ENCODE data around the gene EPAS1. TPM values are rescaled to one million over a fixed set of nuclear protein-coding genes. Genes with fewer than 3 reads are reported as not detected.

The EPAS1 gene
- total RNA-seq, 1 donor from 2014 or later = 280 TPM

DNA sequence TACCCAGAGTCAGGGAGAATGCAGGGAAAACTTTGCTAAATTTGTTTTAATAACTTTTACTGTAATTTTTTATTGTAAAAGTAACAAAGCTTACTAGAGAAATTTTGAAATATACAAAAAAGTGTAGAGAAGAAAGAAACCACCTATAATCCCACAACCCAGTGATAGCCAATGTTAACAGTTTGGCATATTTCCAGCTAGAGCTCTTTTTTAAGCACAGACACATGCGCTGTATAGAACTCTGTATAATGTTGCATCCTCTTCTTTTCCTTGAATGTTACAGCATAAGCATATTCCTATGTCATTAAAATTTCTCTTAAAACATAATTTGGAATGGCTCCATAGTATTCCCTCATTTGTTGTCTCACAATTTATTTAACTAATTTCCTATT is 37.4 kb upstream of the EPAS1 start:
- H3K4me3 Mint-ChIP-seq (ENCODE audit: unreplicated experiment) = no peak overlapping the region

DNA sequence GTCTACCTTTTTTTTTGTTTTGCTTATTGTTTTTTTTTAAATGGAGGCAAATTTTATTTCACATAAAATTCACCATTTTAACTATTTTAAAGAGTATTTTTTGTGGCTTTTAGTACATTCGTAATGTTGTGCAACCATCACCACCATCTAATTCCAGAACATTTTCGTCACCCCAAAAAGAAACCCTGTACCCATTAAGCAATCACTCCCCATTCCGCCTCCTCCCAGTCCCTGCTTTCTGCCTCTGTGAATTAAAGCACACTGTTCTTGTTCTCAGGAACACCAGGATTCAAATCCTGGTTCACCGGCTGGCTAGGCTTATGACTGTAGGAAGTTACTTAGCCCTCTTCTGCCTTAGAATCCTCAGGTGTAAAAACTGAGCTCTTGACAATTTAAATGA is 36.9 kb upstream of the EPAS1 start:
- peaks cover 4% of the 10 kb centered on the region for H3K4me1 Mint-ChIP-seq (ENCODE audit: unreplicated experiment)
- no peak overlapping the region for H3K27ac Mint-ChIP-seq (ENCODE audit: unreplicated experiment)
- no peak overlapping the region for H3K4me3 Mint-ChIP-seq (ENCODE audit: unreplicated experiment)
- no peak for DNase-seq (ENCODE audit: low spot score)
- TF ChIP-seq, protein P1, sequence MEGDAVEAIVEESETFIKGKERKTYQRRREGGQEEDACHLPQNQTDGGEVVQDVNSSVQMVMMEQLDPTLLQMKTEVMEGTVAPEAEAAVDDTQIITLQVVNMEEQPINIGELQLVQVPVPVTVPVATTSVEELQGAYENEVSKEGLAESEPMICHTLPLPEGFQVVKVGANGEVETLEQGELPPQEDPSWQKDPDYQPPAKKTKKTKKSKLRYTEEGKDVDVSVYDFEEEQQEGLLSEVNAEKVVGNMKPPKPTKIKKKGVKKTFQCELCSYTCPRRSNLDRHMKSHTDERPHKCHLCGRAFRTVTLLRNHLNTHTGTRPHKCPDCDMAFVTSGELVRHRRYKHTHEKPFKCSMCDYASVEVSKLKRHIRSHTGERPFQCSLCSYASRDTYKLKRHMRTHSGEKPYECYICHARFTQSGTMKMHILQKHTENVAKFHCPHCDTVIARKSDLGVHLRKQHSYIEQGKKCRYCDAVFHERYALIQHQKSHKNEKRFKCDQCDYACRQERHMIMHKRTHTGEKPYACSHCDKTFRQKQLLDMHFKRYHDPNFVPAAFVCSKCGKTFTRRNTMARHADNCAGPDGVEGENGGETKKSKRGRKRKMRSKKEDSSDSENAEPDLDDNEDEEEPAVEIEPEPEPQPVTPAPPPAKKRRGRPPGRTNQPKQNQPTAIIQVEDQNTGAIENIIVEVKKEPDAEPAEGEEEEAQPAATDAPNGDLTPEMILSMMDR (IDR thresholded peaks at IDR 0.05; ENCODE audit: unreplicated experiment) = no peak
- H3K27me3 Mint-ChIP-seq (ENCODE audit: unreplicated experiment) = no peaks in the 10 kb centered on the region
- H3K9me3 Mint-ChIP-seq (ENCODE audit: unreplicated experiment) = no peaks in the 10 kb centered on the region
- H3K36me3 Mint-ChIP-seq (ENCODE audit: low read depth, unreplicated experiment) = no peaks in the 10 kb centered on the region

More for the DNA sequence above, 37.4 kb upstream of the EPAS1 start:
- Mint-ChIP-seq H3K27ac (ENCODE audit: unreplicated experiment) (no peak overlapping the region), H3K9me3 (ENCODE audit: unreplicated experiment) (no peaks in the 10 kb centered on the region), H3K27me3 (ENCODE audit: unreplicated experiment) (no peaks in the 10 kb centered on the region), H3K4me1 (ENCODE audit: unreplicated experiment) (peaks cover 4% of the 10 kb centered on the region), H3K36me3 (ENCODE audit: low read depth, unreplicated experiment) (no peaks in the 10 kb centered on the region)
- no peak for DNase-seq (ENCODE audit: low spot score)
- TF ChIP-seq, protein P1 (IDR thresholded peaks at IDR 0.05; ENCODE audit: unreplicated experiment) = no peak

DNA sequence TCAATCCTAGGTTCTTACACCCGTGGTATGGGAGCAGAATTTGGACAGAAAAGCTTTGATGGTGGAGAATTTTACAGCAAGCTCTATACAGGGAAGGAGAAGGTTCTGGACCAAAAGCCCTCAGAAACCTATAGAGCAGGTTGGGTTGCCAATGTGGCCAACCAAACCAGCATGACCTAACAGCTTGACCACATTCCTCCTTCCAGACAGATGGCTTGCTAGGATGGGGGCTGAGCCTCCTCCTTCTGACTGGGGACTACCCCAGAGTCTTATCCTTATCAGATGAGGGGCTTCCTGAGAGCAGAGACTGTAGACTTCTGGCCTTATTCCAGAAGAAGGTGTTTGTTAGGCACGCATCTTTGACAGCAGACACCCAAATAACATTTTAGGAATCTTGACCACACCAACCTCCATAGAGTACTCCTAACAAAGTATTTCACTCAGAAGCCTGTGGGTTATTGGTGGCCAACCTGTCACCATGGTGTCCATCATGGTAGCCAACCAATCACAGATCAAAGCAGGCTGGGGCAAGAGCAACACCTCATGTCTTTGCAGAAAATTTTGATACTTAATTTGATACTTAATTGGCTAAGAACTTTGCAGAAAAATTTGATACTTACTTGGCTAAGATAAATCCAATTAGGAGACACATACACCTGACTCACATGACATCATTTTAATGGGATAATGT is 34.8 kb upstream of the EPAS1 start:
- Mint-ChIP-seq H3K4me3 (ENCODE audit: unreplicated experiment) (no peak overlapping the region), H3K27me3 (ENCODE audit: unreplicated experiment) (no peaks in the 10 kb centered on the region), H3K4me1 (ENCODE audit: unreplicated experiment) (peaks cover 4% of the 10 kb centered on the region), H3K9me3 (ENCODE audit: unreplicated experiment) (no peaks in the 10 kb centered on the region), H3K27ac (ENCODE audit: unreplicated experiment) (no peak overlapping the region), H3K36me3 (ENCODE audit: low read depth, unreplicated experiment) (no peaks in the 10 kb centered on the region)
- TF ChIP-seq, protein P1 (IDR thresholded peaks at IDR 0.05; ENCODE audit: unreplicated experiment) = no peak
- DNase-seq (ENCODE audit: low spot score) = no peak

DNA sequence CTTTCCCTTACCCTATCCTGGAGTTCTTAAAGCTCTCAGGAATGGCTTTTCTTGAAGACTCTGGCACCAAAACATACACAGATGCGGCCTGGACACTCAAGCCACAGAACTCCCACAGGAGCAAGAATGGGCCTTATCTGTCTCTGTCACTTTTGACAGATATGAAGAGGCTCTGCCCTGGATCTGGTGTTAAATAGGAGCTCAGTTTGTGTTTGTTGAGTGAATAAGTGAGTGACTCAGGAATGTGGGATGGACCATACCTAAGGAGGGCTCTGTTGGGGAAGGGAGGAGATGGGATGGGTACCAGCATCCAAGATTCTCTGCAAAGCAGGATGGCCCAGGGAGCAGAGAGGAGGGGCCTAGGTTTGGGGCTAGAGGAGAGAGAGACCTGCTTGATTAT is 33.9 kb upstream of the EPAS1 start:
- H3K27me3 Mint-ChIP-seq (ENCODE audit: unreplicated experiment) = no peaks in the 10 kb centered on the region
- H3K9me3 Mint-ChIP-seq (ENCODE audit: unreplicated experiment) = no peaks in the 10 kb centered on the region
- no peak for DNase-seq (ENCODE audit: low spot score)
- no peak overlapping the region for H3K4me3 Mint-ChIP-seq (ENCODE audit: unreplicated experiment)
- H3K27ac Mint-ChIP-seq (ENCODE audit: unreplicated experiment) = peak overlapping the region; percentile 58
- H3K36me3 Mint-ChIP-seq (ENCODE audit: low read depth, unreplicated experiment) = no peaks in the 10 kb centered on the region
- H3K4me1 Mint-ChIP-seq (ENCODE audit: unreplicated experiment) = peaks cover 6% of the 10 kb centered on the region
- TF ChIP-seq, protein P1 (IDR thresholded peaks at IDR 0.05; ENCODE audit: unreplicated experiment) = no peak

DNA sequence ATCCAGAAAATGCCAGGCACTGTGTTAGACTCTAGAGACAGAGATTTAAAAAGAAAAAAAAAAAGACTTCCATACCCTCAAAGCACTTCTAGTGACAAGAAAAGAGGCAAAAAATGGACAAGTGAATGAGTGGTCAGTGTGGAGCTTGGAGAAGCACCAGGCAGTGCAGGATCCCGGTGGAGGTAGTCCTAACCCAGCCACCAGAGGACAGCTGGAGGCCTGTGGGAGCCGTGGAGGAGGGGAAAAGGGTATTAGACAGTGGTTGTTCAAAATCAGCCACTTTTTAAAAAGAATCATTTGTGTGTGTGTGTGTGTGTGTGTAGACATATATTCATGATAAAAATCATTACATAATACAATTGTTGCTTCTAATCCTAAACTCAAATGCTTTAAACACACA is 32.8 kb upstream of the EPAS1 start:
- H3K4me3 Mint-ChIP-seq (ENCODE audit: unreplicated experiment) = no peak overlapping the region

More for the DNA sequence above, 32.8 kb upstream of the EPAS1 start:
- H3K4me1 Mint-ChIP-seq (ENCODE audit: unreplicated experiment) = peaks cover 4% of the 10 kb centered on the region
- no peak for DNase-seq (ENCODE audit: low spot score)
- TF ChIP-seq, protein P1 (IDR thresholded peaks at IDR 0.05; ENCODE audit: unreplicated experiment) = no peak
- no peaks in the 10 kb centered on the region for H3K36me3 Mint-ChIP-seq (ENCODE audit: low read depth, unreplicated experiment)
- H3K27me3 Mint-ChIP-seq (ENCODE audit: unreplicated experiment) = no peaks in the 10 kb centered on the region
- no peaks in the 10 kb centered on the region for H3K9me3 Mint-ChIP-seq (ENCODE audit: unreplicated experiment)
- no peak overlapping the region for H3K27ac Mint-ChIP-seq (ENCODE audit: unreplicated experiment)

Measured in endothelial cell (in vitro differentiated cells).